Gastroesophageal sphincter (tissue), 4 donors: Measurements from ENCODE around the gene SERPINB12. TPM values are rescaled to one million over a fixed set of nuclear protein-coding genes. Genes with fewer than 3 reads are reported as not detected.

Source experiments
- ATAC-seq: fragments of 150-250 bp; one replicate; pipeline ENCODE4 v1.9.1; 2016; ENCODE audit warnings: mild to moderate bottlenecking, moderate library complexity
- H3K27ac ChIP-seq, 4 donors: fragments of 200-600 bp; sonication (generic) in 3 of 4; 1 replicate in 3 of 4; 2 replicates in 1 of 4; pipeline ENCODE4 v1.5.1; 2016 to 2019
- H3K27me3 ChIP-seq: fragments of 200-600 bp; sonication (generic); one replicate; pipeline ENCODE4 v1.5.1; 2019
- H3K36me3 ChIP-seq, 2 donors: fragments of 200-600 bp; sonication (generic); one replicate each; pipeline ENCODE4 v1.5.1; 2019; ENCODE audit warnings: control low read depth in 1 of 2
- H3K4me1 ChIP-seq, 3 donors: fragments of 200-600 bp; sonication (generic); 1 replicate in 2 of 3; 2 replicates in 1 of 3; pipeline ENCODE4 v1.5.1; 2016 to 2019; ENCODE audit warnings: control low read depth in 2 of 3
- H3K4me3 ChIP-seq, 2 donors: fragments of 200-600 bp; sonication (generic); one replicate each; pipeline ENCODE4 v1.5.1; 2019; ENCODE audit warnings: mild to moderate bottlenecking in 1 of 2, moderate library complexity in 1 of 2
- H3K9me3 ChIP-seq, 3 donors: fragments of 200-600 bp; sonication (generic); one replicate each; pipeline ENCODE4 v1.5.1; 2017 to 2019; ENCODE audit warnings: control low read depth in 2 of 3
- EP300 ChIP-seq: sonication (generic); formaldehyde crosslinking; IDR thresholded peaks from one replicate; pipeline ENCODE4 v1.6.1; 2017; ENCODE audit warnings: antibody characterized with exemption, mild to moderate bottlenecking
- POLR2A ChIP-seq, 2 donors: fragments of 450-650 bp; IDR thresholded peaks; one replicate each; pipeline ENCODE4 v1.6.1; 2017; ENCODE audit warnings: antibody characterized with exemption in 2 of 2, mild to moderate bottlenecking in 2 of 2, moderate library complexity in 1 of 2
- POLR2AphosphoS5 ChIP-seq: sonication (generic); formaldehyde crosslinking; IDR thresholded peaks from one replicate; pipeline ENCODE4 v1.6.1; 2017; ENCODE audit warnings: antibody characterized with exemption
- WGBS, 2 donors: methylation state at CpG; one replicate each; pipeline ENCODE4 v1.1.5; 2018; ENCODE audit warnings: low coverage in 1 of 2; 5-methylcytosine and 5-hydroxymethylcytosine counted together
- total RNA-seq, 4 donors: library from RNA; depleted of rRNA; stranded (reverse); fragments of >200 nt; gene quantifications; one replicate each; pipeline ENCODE4 v1.1.0, GENCODE V29; 2016
- TF ChIP-seq, protein P1 (sequence below), 4 experiments: fragments of 200-600 bp in 2 of 4; fragments of 450-650 bp in 2 of 4; sonication (generic) in 1 of 4; IDR thresholded peaks; one replicate each; pipeline ENCODE4 v1.5.1; 2017 to 2019; ENCODE audit warnings: antibody characterized with exemption in 4 of 4, mild to moderate bottlenecking in 2 of 4, moderate library complexity in 2 of 4

SERPINB12 gene
- total RNA-seq, 4 donors from 2014 or later, result not detected

- Histone ChIP-seq H3K4me3 (no peak overlapping the region), H3K9me3 (no peaks in the 10 kb centered on the region), H3K4me1 (no peaks in the 10 kb centered on the region), H3K27ac (no peak overlapping the region), H3K27me3 (no peaks in the 10 kb centered on the region), H3K36me3 (no peaks in the 10 kb centered on the region)
- 64 to 74% methylated on average over 3 of the region's 3 CpGs for whole genome bisulfite sequencing, 2 donors
- no peak for ATAC-seq
- TF ChIP-seq EP300 (no peak), POLR2AphosphoS5 (no peak)
Observed at GRCh38 chr18:63545000-63545399, 2.8 kb downstream of the SERPINB12 start.

DNA sequence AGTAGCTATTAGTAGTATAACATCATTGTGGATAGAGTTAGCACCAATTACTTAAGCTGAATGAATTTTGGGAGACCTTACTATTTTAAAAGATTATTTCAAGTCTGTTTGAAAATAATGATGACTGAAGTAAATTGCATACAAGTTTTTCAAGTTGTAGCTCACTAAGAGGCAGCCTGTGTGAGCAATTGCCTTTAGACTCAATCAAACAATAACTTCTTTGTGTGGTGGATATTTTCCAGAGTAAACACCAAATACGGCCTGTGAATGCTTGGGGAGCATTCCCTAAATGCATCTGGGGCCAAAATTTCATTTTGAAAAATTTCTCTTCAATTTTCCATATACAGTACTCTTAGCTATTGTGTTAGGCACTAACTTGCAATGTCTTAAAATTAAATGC, 7.9 kb downstream of the SERPINB12 start:
- no peak for ATAC-seq
- Histone ChIP-seq H3K4me1 (peaks cover 0 to 4% (median 4%) of the 10 kb centered on the region in 3 donors), H3K4me3 (no peak overlapping the region), H3K27me3 (no peaks in the 10 kb centered on the region), H3K27ac (no peak overlapping the region), H3K9me3 (no peaks in the 10 kb centered on the region), H3K36me3 (no peaks in the 10 kb centered on the region)
- WGBS, 2 donors, result 10 to 76% methylated on average over 1 of the region's 1 CpG
- TF ChIP-seq POLR2A (IDR thresholded peaks at IDR 0.05) (no peak), POLR2AphosphoS5 (no peak), EP300 (no peak)
- TF ChIP-seq, protein P1, sequence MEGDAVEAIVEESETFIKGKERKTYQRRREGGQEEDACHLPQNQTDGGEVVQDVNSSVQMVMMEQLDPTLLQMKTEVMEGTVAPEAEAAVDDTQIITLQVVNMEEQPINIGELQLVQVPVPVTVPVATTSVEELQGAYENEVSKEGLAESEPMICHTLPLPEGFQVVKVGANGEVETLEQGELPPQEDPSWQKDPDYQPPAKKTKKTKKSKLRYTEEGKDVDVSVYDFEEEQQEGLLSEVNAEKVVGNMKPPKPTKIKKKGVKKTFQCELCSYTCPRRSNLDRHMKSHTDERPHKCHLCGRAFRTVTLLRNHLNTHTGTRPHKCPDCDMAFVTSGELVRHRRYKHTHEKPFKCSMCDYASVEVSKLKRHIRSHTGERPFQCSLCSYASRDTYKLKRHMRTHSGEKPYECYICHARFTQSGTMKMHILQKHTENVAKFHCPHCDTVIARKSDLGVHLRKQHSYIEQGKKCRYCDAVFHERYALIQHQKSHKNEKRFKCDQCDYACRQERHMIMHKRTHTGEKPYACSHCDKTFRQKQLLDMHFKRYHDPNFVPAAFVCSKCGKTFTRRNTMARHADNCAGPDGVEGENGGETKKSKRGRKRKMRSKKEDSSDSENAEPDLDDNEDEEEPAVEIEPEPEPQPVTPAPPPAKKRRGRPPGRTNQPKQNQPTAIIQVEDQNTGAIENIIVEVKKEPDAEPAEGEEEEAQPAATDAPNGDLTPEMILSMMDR (IDR thresholded peaks at IDR 0.05), result no peak

- Histone ChIP-seq H3K9me3 (no peaks in the 10 kb centered on the region), H3K4me3 (no peak overlapping the region), H3K27ac (no peak overlapping the region), H3K4me1 (peaks cover 0 to 4% (median 4%) of the 10 kb centered on the region in 3 donors), H3K36me3 (no peaks in the 10 kb centered on the region), H3K27me3 (no peaks in the 10 kb centered on the region)
- ATAC-seq, result no peak
- no peak for TF ChIP-seq POLR2AphosphoS5
- TF ChIP-seq, protein P1 (IDR thresholded peaks at IDR 0.05), result no peak
- WGBS, 2 donors, result 84 to 100% methylated on average over 3 of the region's 3 CpGs
Observed at GRCh38 chr18:63551769-63552168, 9.6 kb downstream of the SERPINB12 start.

GRCh38 chr18:63552581-63552980, 10.4 kb downstream of the SERPINB12 start:
- no peak for TF ChIP-seq POLR2A (IDR thresholded peaks at IDR 0.05)
- no peak for TF ChIP-seq POLR2AphosphoS5
- no peak for TF ChIP-seq EP300
- TF ChIP-seq, protein P1 (IDR thresholded peaks at IDR 0.05), result no peak
- no peaks in the 10 kb centered on the region for H3K9me3 ChIP-seq
- no peaks in the 10 kb centered on the region for H3K27me3 ChIP-seq
- no peak for ATAC-seq
- peaks cover 0 to 4% (median 4%) of the 10 kb centered on the region in 3 donors for H3K4me1 ChIP-seq
- 75 to 81% methylated on average over 2 of the region's 2 CpGs for WGBS, 2 donors
- H3K4me3 ChIP-seq, result no peak overlapping the region
- H3K36me3 ChIP-seq, result no peaks in the 10 kb centered on the region
- H3K27ac ChIP-seq, result no peak overlapping the region

- TF ChIP-seq POLR2A (IDR thresholded peaks at IDR 0.05) (no peak), EP300 (no peak)
- TF ChIP-seq, protein P1 (IDR thresholded peaks at IDR 0.05), result no peak
- H3K4me1 ChIP-seq, result peaks cover 0 to 4% (median 4%) of the 10 kb centered on the region in 3 donors
- H3K9me3 ChIP-seq, result no peaks in the 10 kb centered on the region
- H3K27me3 ChIP-seq, result no peaks in the 10 kb centered on the region
- WGBS, 2 donors, result 7 to 9% methylated on average over 1 of the region's 1 CpG
- H3K27ac ChIP-seq, result no peak overlapping the region
- peak; percentile 77 for ATAC-seq
- no peaks in the 10 kb centered on the region for H3K36me3 ChIP-seq
- no peak overlapping the region for H3K4me3 ChIP-seq
Observed at GRCh38 chr18:63553081-63553480, 10.9 kb downstream of the SERPINB12 start.
